B cell (primary cell): ENCODE data around the gene RMDN3.

Experiments
- EZH2 ChIP-seq: IDR thresholded peaks from 2 replicates; pipeline ENCODE4 v1.6.1; 2012; ENCODE audit warnings: borderline replicate concordance, low read depth, mild to moderate bottlenecking, moderate library complexity, low read length; ENCODE audit not compliant: insufficient read depth, poor library complexity, severe bottlenecking
- TF ChIP-seq, protein P1 (sequence below): fragments of 200-600 bp; IDR thresholded peaks from one replicate; pipeline ENCODE4 v1.8.0; 2022; ENCODE audit warnings: antibody characterized with exemption, mild to moderate bottlenecking

DNA sequence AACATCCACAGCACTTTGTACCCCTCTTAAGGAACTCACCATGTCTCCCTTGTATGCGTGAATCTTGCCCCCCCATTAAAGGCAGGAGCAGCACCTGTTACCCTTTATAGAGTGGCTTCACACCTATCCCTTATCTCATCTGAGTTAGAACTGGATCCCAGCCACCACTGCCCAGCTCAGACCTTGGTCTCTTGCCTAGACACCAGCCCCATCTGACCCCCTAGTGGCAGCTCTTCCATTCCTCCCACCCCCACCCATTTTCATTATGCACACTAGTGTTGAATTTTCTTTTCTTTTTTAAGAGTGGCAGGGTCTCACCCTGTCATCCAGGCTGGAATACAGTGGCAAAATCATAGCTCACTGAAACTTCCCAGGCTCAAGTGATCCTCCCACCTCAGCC lies 48.6 kb upstream of the RMDN3 start:
- TF ChIP-seq, protein P1, sequence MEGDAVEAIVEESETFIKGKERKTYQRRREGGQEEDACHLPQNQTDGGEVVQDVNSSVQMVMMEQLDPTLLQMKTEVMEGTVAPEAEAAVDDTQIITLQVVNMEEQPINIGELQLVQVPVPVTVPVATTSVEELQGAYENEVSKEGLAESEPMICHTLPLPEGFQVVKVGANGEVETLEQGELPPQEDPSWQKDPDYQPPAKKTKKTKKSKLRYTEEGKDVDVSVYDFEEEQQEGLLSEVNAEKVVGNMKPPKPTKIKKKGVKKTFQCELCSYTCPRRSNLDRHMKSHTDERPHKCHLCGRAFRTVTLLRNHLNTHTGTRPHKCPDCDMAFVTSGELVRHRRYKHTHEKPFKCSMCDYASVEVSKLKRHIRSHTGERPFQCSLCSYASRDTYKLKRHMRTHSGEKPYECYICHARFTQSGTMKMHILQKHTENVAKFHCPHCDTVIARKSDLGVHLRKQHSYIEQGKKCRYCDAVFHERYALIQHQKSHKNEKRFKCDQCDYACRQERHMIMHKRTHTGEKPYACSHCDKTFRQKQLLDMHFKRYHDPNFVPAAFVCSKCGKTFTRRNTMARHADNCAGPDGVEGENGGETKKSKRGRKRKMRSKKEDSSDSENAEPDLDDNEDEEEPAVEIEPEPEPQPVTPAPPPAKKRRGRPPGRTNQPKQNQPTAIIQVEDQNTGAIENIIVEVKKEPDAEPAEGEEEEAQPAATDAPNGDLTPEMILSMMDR, result no peak
- no peak for TF ChIP-seq EZH2
